ENCODE results near the gene TGFB3. TPM values are rescaled to one million over a fixed set of nuclear protein-coding genes. Genes with fewer than 3 reads are reported as not detected.

TGFB3 gene
- total RNA-seq, 1 experiment from 2014 or later = 1.6 TPM

GRCh38 chr14:75911883-75912282 is 69.9 kb downstream of the TGFB3 start:
- POLR2A ChIA-PET = no interaction called here
- Histone ChIP-seq H2AFZ (ENCODE audit: low read depth, low read length, poor library complexity, severe bottlenecking) (no peak overlapping the region), H4K20me1 (ENCODE audit: insufficient read depth) (no peaks in the 10 kb centered on the region), H3K9me3 (ENCODE audit: control insufficient read depth in 1 of 2, insufficient read depth in 1 of 2, low read depth in 1 of 2, low read length in 2 of 2) (no peaks in the 10 kb centered on the region), H3K79me2 (ENCODE audit: insufficient read depth, low read length) (no peaks in the 10 kb centered on the region), H3K36me3 (ENCODE audit: control insufficient read depth in 1 of 2, insufficient read depth in 2 of 2, low read length in 2 of 2) (no peaks in the 10 kb centered on the region; a peak in 1 of 4 replicates), H3K9me2 (ENCODE audit: insufficient read depth) (no peaks in the 10 kb centered on the region), H3K9ac (ENCODE audit: low read length) (no peak overlapping the region), H3K4me1 (ENCODE audit: control insufficient read depth in 1 of 2, insufficient read depth in 2 of 2, low read length in 2 of 2) (0 out of 4 replicates have a peak, but pooled peaks cover 0 to 6% of the 10 kb centered on the region in 2 experiments), H3K27ac (ENCODE audit: low read depth, low read length) (no peak overlapping the region), H3K4me2 (ENCODE audit: low read length) (no peak overlapping the region), H3K4me3 (replicated peaks in 1 of 2; ENCODE audit: low read depth in 1 of 2, low read length in 2 of 2) (no peak overlapping the region), H3K27me3 (ENCODE audit: insufficient read depth, low read length) (no peaks in the 10 kb centered on the region)
- CTCF ChIA-PET = no interaction called here
- RAD21 ChIA-PET (ENCODE audit: low non-redundant PET in 1 of 2, low total read pairs in 2 of 2, uncharacterized antibody in 2 of 2, unreplicated experiment in 2 of 2) = interaction anchor here in 1 of 2 experiments (0.5 kb wide), 1 partner anchor 70 kb away, joined by 3 read pairs; no protein-coding TSS in a partner anchor
- DNase-seq (ENCODE audit: low read depth, low spot score) (no peak), ATAC-seq (no peak)
- intact Hi-C loops (cut with micrococcal nuclease) = no loop called here
- TF ChIP-seq EZH2 (IDR thresholded peaks at IDR 0.05) (no peak), SP1 (IDR thresholded peaks at IDR 0.05; ENCODE audit: low read depth) (no peak), CBX3 (IDR thresholded peaks at IDR 0.05; ENCODE audit: low read depth) (no peak), ZNF274 (IDR thresholded peaks at IDR 0.05; ENCODE audit: low read depth, low read length) (no peak), MAX (IDR thresholded peaks at IDR 0.05) (no peak), TCF7L2 (IDR thresholded peaks at IDR 0.05; ENCODE audit: borderline replicate concordance, extremely low read depth, insufficient read depth, insufficient read length) (no peak), JUND (IDR thresholded peaks at IDR 0.05) (no peak), REST (IDR thresholded peaks at IDR 0.05; ENCODE audit: low read depth) (no peak), ZBTB33 (IDR thresholded peaks at IDR 0.05; ENCODE audit: extremely low read depth, insufficient replicate concordance, low read length) (no peak), EZH2phosphoT487 (IDR thresholded peaks at IDR 0.05; ENCODE audit: borderline replicate concordance) (no peak), SRF (IDR thresholded peaks at IDR 0.05; ENCODE audit: low read depth) (no peak), RAD21 (IDR thresholded peaks at IDR 0.05; ENCODE audit: low read depth) (no peak), POLR2A (IDR thresholded peaks at IDR 0.05; ENCODE audit: borderline replicate concordance, extremely low read depth, insufficient read depth, insufficient read length) (no peak), ATF3 (IDR thresholded peaks at IDR 0.05) (no peak), CEBPB (IDR thresholded peaks at IDR 0.05; ENCODE audit: low read depth) (no peak)
- no TSS peak for BruUV-seq (replicated peaks)
